Lower leg skin (tissue), 4 donors: Measurements from ENCODE around the gene CDH13. TPM values are rescaled to one million over a fixed set of nuclear protein-coding genes. Genes with fewer than 3 reads are reported as not detected.

ENCODE experiments used
- DNase-seq, 2 donors: peaks; one replicate each; pipeline ENCODE4 v3.0.0-alpha.2; 2019; ENCODE audit warnings: low spot score in 2 of 2
- H3K4me3 ChIP-seq: fragments of 200-600 bp; sonication (generic); 2 replicates; pipeline ENCODE4 v1.5.1; 2017; ENCODE audit warnings: mild to moderate bottlenecking, low read depth; ENCODE audit not compliant: poor library complexity, severe bottlenecking
- CTCF ChIP-seq, 3 donors: fragments of 450-650 bp; IDR thresholded peaks; one replicate each; pipeline ENCODE4 v1.5.1; 2016; ENCODE audit warnings: antibody characterized with exemption in 3 of 3, mild to moderate bottlenecking in 3 of 3, moderate library complexity in 2 of 3
- POLR2A ChIP-seq, 2 donors: fragments of 450-650 bp; IDR thresholded peaks; one replicate each; pipeline ENCODE4 v1.6.1; 2016 to 2017; ENCODE audit warnings: antibody characterized with exemption in 2 of 2, mild to moderate bottlenecking in 1 of 2, moderate library complexity in 1 of 2
- WGBS, 2 donors: methylation state at CpG; one replicate each; pipeline ENCODE4 v1.1.5; 2018; 5-methylcytosine and 5-hydroxymethylcytosine counted together
- intact Hi-C: fragments of 100-400 bp; cut with DNase I; formaldehyde crosslinking; loops from one replicate; pipeline ENCODE4 v1.15.0; 2023; ENCODE audit warnings: low total_unique reads
- total RNA-seq, 4 donors: library from RNA; depleted of rRNA; stranded (reverse); fragments of >200 nt; gene quantifications; one replicate each; pipeline ENCODE4 v1.1.0, GENCODE V29; 2016

CDH13 gene
- total RNA-seq, 4 donors from 2014 or later, result 102 to 246 (median 155) TPM

GRCh38 chr16:82980810-82981209 lies 354.0 kb downstream of the CDH13 start:
- intact Hi-C loops, result no loop called here
- no peak overlapping the region for H3K4me3 ChIP-seq
- no peak for DNase-seq
- TF ChIP-seq CTCF (IDR thresholded peaks at IDR 0.05) (no peak), POLR2A (IDR thresholded peaks at IDR 0.05) (no peak)
- 65 to 69% methylated on average over 3 of the region's 3 CpGs for WGBS, 2 donors

GRCh38 chr16:82987767-82988166 lies 361.0 kb downstream of the CDH13 start:
- intact Hi-C loops, result no loop called here
- WGBS, 2 donors, result 40% methylated on average over 3 of the region's 3 CpGs
- no peak for TF ChIP-seq CTCF (IDR thresholded peaks at IDR 0.05)
- TF ChIP-seq POLR2A (IDR thresholded peaks at IDR 0.05), result no peak
- peak in 1 of 2 donors; percentile 45 for DNase-seq
- no peak overlapping the region for H3K4me3 ChIP-seq

- intact Hi-C loops, result no loop called here
- TF ChIP-seq CTCF (IDR thresholded peaks at IDR 0.05) (no peak), POLR2A (IDR thresholded peaks at IDR 0.05) (no peak)
- no peak overlapping the region for H3K4me3 ChIP-seq
- no peak for DNase-seq
- 84 to 95% methylated on average over 3 of the region's 3 CpGs for WGBS, 2 donors
These were observed 363.4 kb downstream of the CDH13 start for GRCh38 chr16:82990155-82990554.

GRCh38 chr16:82991410-82991809 lies 364.6 kb downstream of the CDH13 start:
- intact Hi-C loops, result no loop called here
- no peak overlapping the region for H3K4me3 ChIP-seq
- DNase-seq, result no peak
- TF ChIP-seq POLR2A (IDR thresholded peaks at IDR 0.05), result no peak
- TF ChIP-seq CTCF (IDR thresholded peaks at IDR 0.05), result no peak
- WGBS, 2 donors, result 80 to 85% methylated on average over 4 of the region's 4 CpGs

GRCh38 chr16:82991966-82992675 lies 365.4 kb downstream of the CDH13 start:
- DNase-seq, result no peak
- no peak overlapping the region for H3K4me3 ChIP-seq
- intact Hi-C loops, result no loop called here
- TF ChIP-seq CTCF (IDR thresholded peaks at IDR 0.05), result no peak
- TF ChIP-seq POLR2A (IDR thresholded peaks at IDR 0.05), result no peak
- WGBS, 2 donors, result 80 to 83% methylated on average over 4 of the region's 4 CpGs

GRCh38 chr16:82992786-82993185 lies 366.0 kb downstream of the CDH13 start:
- WGBS, 2 donors, result 82 to 84% methylated on average over 3 of the region's 3 CpGs
- no peak for TF ChIP-seq POLR2A (IDR thresholded peaks at IDR 0.05)
- no peak for TF ChIP-seq CTCF (IDR thresholded peaks at IDR 0.05)
- no peak for DNase-seq
- intact Hi-C loops, result no loop called here
- H3K4me3 ChIP-seq, result no peak overlapping the region
